NCI-H526 (cell line): ENCODE measurements around the gene BPIFB4.
"Not testable (repeated sequence)": the region's sequence is repeated elsewhere in the genome, so short reads cannot be mapped to it uniquely, and the experiment has no call there.

Experiments used
- DNase-seq, 2 experiments: peaks; one replicate each; lab custom pipeline; 2025; lab: John Stamatoyannopoulos, UW

BPIFB4 gene

DNA sequence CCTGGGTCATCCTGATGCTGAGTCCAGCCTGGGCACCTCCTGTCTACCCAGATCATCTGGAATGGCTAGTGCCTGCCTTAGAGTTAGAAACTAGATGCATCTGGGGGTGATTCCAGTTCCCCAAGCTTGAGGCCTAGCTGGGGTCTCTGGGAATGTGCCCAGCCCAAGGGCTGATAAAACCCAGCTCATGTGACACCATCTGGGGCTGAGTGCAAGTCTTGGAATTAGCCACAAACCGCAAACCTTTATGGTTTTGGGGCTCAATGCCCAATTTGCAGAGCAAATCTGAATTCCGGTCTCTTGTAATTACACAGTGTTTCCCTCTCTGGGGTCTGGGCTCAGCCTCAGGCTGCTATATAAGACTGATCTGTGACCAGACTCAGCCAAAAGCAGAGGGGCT lies at the start of gene BPIFB4:
Gene BPIFB4, plus strand, starts transcription at position 385 of the 400 bp plus-strand sequence. CDS start 1,884 bp downstream, outside the sequence.
- DNase-seq, result no peak

DNA sequence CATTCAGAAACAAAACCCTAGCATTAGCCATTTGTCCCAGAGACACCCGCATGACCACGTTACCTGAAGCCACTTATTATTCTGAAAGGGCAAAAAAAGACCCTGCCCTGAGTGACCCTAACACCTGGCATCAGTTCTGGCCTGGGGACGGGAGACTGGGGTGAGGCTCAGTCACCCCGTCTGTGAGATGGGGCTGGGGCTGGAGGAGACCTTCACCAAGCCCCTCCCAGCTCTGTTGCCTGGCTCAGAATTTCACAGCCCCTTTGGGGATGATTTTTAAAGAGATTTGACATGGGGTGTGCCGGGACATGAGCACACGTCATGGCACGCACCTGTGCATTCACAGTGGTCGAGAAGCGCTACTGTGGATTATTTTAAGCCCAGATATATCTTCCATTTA lies 49.4 kb upstream of the BPIFB4 start:
- DNase-seq, result no peak

- no peak for DNase-seq
Observed at GRCh38 chr20:33030569-33030968, 48.9 kb upstream of the BPIFB4 start.

- DNase-seq, result no peak
Observed at GRCh38 chr20:33031531-33031930, 47.9 kb upstream of the BPIFB4 start, which contains the start of gene BPIFB6. BPIFB6 (plus strand) TSS chr20:33031648; CDS start chr20:33031648, 0 bp downstream.

GRCh38 chr20:33032555-33032954 lies 46.9 kb upstream of the BPIFB4 start:
- no peak for DNase-seq

- DNase-seq, result no peak
Observed at GRCh38 chr20:33033381-33033780, 46.1 kb upstream of the BPIFB4 start.

- no peak for DNase-seq
Observed at GRCh38 chr20:33034115-33034514, 45.3 kb upstream of the BPIFB4 start.

- no peak for DNase-seq
Observed at GRCh38 chr20:33034901-33035492, 44.4 kb upstream of the BPIFB4 start.

- DNase-seq, result no peak
Observed at GRCh38 chr20:33037456-33037855, 42.0 kb upstream of the BPIFB4 start.

DNA sequence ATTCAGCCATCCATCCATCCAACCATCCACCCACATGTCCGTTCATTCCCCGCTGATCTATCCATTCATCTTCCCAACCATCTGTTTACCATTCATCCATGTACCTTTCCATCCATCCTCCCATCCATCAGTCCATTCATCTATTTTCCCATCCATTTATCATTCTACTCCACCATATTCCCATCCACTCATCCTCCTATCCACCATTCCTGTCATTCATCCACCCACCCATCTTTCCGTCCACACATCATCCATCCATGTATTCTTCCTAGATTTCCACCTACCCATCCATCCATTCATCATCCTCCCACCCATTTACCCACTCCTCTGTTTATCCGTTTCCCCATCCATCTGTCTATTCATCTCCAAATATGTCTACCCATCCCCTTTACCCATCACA lies 41.2 kb upstream of the BPIFB4 start:
- DNase-seq, result no peak

DNA sequence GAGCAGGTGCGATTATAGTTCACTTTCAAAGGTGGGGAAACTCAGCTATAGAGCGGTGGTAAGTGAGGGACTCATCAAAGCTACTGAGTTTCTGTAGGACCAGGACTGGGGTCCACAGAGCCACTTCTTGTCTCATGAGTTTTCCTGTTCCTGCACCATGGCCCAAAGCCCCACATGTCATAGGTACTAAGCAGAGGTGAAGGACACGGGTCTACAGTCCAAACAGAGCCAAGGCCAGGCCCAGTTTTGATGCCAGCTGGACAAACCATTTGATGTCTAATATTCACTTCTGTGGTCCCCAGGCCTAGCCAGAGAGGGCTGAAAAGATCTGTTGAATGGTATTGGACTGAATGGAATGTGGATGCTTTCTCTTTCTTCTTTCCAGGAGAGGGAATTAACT lies 37.0 kb upstream of the BPIFB4 start:
- DNase-seq, result no peak

DNA sequence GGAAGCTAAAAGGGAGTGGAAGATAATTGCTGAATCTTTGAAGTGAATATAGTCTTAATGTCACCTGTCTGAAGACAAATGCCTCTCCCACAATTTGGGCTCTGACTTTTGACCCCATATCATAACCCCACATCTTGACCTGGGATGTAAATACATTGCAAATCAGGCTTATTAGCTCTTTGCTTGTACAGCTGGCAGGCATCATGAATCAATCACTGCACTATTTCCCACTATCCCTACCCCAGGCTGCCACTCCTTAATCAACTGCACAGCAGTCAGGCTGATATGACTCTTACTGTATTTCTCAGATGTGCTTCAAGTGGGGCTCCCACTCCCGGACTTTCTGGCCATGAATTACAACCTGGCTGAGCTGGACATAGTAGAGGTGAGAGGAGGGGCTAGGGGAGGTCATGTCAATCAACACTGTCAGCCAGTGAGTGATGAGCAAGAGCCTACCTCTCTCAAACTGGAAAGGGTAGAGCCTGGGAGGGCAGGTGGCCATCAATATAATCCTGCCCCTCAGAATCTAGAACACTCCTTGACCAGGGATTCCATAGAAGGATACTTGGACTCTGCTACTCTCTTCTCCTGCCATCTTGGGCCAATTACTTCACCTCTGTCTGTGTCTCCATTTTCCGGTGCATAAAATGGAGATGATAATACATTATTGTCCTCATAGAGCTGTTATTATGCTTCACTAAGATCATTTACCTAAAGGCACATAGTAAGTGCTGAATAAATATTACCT lies 36.3 kb upstream of the BPIFB4 start:
- no peak for DNase-seq

DNA sequence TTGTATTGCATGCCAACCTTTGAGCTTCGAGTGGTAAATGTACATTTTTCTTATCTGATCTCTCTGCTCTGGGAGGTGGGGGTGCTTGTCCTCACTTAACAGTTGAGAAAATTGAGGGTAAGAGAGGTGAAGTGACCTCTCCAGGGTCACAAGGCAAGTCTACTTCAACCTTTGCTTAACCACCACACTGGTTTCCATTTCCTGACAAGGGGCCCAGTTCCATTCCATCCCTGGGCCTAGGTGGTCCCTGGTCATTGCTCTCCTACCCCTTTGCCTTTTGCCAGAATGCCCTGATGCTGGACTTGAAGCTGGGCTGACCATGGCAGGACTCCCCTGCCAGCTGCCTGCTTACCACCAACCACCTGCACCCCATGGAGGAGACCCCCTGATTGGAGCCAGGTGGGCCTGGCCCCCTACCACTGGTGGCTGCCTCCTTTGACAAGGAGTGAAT lies 35.7 kb upstream of the BPIFB4 start:
- no peak for DNase-seq

GRCh38 chr20:33045129-33045721 lies 34.2 kb upstream of the BPIFB4 start:
- not testable (repeated sequence) for DNase-seq

GRCh38 chr20:33046412-33046811 lies 33.0 kb upstream of the BPIFB4 start:
- no peak for DNase-seq

- DNase-seq, result peak; percentile 22 to 35
Observed at GRCh38 chr20:33051333-33051732, 28.1 kb upstream of the BPIFB4 start.

DNA sequence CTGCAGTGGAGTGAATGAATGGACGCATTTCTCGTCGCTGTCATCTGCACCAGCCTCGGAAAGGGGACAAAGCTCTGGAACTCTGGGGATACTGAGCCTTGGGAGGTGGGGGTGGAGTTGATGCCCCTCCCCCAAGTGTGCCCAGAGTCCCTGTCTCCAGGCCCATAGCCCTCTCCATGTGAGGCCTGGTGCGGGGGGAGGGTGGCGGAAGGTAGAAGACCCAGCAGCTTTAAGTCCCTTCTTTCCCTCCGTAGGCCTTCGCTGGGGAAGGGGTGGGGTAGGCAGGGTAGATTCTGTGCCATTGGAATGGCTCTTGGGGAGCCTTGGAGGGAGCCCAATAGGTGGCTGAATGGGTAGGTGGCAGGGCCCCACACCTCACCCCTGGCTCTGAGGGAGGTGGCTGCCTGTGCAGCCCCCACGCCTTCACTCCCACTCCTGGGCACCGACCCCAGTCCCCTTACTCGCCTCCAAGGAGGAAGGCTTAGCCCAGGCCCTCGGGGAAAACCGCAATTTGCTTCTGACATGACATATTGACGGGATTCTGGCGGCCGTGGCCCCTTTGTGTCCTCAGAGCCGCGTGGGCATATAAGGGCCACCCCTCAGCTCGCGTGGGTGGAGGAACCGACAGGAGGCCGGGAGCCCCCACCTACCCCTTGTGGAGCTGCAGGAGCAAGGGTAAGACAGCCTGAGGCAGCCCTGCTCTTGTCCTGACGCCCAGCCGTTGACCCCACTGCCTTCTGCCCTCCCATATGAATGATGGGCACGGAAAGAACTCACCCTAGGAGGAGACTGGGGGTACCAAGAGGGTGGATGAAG lies 25.9 kb upstream of the BPIFB4 start, which contains the start of gene BPIFB3:
Gene BPIFB3, plus strand, starts transcription at position 613 of the 816 bp plus-strand sequence. CDS start 1,533 bp downstream, outside the sequence.
- DNase-seq, result no peak

- no peak for DNase-seq
Observed at GRCh38 chr20:33054381-33054780, 25.1 kb upstream of the BPIFB4 start.

DNA sequence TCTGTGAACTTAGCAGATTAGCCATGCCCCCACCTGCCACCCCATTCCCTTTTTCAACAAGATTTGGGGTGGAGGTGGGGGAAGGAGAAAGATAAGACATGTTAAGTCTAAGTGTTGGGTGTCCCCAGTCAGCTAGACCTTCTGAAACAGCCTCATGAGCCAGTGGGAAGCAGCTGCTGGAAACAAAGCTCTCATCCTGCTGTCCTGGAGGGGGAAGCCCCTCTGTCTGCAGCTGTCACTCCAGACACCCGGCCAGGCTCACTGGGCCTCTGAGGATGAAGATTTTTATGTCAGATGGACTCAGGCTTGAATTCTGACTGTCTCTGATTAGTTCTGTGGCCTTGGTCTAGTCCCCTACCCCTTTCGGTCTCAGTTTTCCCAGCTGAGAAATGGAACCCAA lies 24.7 kb upstream of the BPIFB4 start:
- no peak for DNase-seq

- DNase-seq, result no peak
Observed at GRCh38 chr20:33059136-33059535, 20.3 kb upstream of the BPIFB4 start.

DNA sequence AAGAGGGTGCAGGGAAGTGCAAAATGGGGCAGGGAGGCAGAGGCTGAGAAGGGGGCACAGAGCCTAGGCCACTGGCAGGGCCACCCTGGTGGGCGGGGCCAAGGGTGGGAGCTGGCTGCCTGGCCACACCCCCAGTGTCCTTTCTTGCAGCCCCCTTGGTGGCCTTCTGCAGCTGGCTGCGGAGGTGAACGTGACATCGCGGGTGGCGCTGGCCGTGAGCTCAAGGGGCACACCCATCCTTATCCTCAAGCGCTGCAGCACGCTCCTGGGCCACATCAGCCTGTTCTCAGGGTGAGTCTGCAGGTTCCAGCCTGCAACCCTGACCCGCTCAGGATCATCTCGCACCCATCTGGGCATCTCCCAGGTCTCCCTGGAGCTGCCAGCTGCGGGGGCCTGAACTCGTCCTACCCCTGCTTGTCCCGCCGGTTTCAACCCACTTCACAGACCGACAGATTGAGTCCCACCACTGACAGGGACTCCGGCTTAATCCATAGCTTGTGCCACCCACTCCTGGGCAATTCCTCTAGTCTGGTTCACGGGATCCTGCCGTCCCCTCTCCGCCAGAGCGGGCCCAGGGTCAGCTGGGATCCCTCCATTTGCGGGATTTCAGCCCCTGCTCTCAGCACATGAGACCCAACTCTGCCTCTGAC lies 19.6 kb upstream of the BPIFB4 start:
- no peak for DNase-seq

- DNase-seq, result no peak
Observed at GRCh38 chr20:33061658-33062028, 17.8 kb upstream of the BPIFB4 start.
